LNCAP (cell line): Measurements from ENCODE around the gene NECTIN2.

Source experiments
- CTCF ChIP-seq: fragments of 450-650 bp; IDR thresholded peaks from 2 replicates; pipeline ENCODE4 v1.5.1; 2017; ENCODE audit warnings: mild to moderate bottlenecking

Gene NECTIN2

GRCh38 chr19:44841231-44841630, 4.9 kb upstream of the NECTIN2 start:
- TF ChIP-seq CTCF: no peak

DNA sequence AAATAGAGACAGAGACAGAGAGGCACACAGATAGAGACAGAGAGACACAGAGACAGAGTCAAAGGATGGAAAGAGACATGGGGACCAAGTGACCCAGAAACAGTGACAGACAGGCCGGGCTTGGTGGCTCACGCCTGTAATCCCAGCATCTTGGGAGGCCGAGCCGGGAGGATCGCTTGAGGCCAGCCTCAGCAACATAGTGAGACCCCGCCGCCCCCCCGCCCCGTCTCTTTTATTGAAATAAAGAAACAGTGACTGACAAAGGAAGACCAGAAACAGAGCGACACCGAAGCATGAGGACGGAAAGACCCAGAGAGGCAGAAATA, 848 bp upstream of the NECTIN2 start:
- TF ChIP-seq CTCF: no peak

- TF ChIP-seq CTCF: no peak
Measured at GRCh38 chr19:44846455-44847143, 502 bp downstream of the NECTIN2 start.

- TF ChIP-seq CTCF: no peak
Measured at GRCh38 chr19:44847144-44848035, 1.3 kb downstream of the NECTIN2 start.

- no peak for TF ChIP-seq CTCF
Measured at GRCh38 chr19:44848036-44848811, 2.1 kb downstream of the NECTIN2 start.

GRCh38 chr19:44848812-44849447, 2.8 kb downstream of the NECTIN2 start:
- no peak for TF ChIP-seq CTCF

DNA sequence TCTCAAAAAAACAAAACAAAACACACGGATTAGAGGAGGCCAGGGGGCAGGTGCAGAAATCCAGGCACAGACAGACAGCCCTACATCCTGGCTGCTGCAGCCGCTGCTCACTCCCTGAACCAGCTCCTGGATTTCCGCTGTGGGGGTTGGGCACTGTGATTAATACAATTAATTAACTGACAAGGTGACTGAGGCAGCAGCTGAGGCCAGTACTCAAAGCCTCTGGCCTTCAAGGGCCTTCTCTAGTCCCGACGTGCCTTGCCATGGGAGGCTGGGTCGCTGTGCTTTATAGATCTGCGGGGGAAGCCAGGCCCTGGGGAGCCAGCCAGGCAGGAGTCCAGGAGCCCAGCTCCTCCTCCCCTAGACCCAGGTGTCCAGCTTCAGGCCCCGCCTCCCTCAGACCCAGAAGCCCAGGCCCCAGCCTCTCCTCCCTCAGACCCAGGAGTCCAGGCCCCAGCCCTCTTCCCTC, 4.6 kb downstream of the NECTIN2 start:
- no peak for TF ChIP-seq CTCF
